NCI-H1694 treated with DMSO at 0.1 percent for 48 hours (cell line): ENCODE measurements around the gene C1orf115.
"Not testable (repeated sequence)": the region's sequence is repeated elsewhere in the genome, so short reads cannot be mapped to it uniquely, and the experiment has no call there.

Experiments used
- DNase-seq: peaks from one replicate; lab custom pipeline; 2025; lab: John Stamatoyannopoulos, UW

Gene C1orf115, protein sequence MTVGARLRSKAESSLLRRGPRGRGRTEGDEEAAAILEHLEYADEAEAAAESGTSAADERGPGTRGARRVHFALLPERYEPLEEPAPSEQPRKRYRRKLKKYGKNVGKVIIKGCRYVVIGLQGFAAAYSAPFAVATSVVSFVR

DNA sequence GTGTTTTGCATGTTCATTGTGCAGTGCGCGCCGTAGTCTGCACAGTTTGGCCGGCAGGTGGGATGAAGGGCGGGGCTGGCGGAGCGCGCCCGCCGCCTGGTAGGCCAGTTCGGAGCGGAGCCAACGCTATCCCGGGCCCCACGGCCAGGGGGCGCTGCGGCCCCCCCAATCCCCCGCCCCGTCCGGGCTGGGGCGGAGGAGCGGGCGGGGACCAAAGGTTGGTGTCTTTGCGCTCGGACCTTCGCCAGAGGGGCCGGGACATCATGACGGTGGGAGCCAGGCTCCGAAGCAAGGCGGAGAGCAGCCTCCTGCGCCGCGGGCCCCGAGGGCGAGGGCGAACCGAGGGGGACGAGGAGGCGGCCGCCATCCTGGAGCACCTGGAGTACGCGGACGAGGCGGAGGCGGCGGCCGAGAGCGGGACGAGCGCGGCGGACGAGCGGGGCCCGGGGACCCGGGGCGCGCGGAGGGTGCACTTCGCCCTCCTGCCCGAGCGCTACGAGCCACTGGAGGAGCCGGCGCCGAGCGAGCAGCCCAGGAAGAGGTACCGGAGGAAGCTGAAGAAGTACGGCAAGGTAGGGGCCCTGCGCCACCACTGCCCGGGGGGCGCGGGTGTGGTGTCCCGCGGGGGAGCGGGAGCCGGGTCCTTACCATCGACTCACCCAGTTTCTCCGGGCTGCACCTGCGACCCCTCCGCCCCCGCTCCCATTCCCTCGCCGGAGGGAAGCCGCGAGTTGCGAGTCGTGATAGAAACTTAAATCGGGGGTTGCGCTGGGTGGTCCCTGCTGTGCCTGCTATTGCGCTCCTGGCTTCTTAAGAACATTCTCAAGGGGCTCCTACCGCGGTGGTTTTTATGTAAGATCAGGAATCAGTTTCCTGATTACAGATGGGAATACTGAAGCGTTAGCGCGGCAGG, at the start of gene C1orf115:
C1orf115 (plus strand) TSS at position 224 of the 913 bp plus-strand sequence; CDS start at position 264, 40 bp downstream.
- DNase-seq, result peak; percentile 71

DNA sequence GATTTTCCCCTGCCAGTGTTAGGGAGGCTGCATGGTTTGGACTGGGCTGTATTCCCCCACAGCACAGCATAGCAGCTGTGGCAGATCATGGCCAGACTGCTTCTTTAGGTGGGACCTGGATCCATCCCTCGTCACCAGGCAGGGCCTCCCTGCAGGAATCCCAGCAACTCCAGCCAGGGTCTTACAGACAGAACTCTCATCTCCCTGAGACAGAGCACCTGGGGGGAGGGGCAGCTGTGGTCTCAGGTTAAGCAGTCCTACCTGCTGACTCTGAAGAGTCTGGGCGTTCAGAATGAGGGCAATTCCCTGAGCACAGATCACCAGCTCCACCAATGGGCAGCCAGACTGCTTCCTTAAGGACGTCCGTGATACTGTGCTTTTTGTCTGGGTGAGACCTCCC, 47.9 kb upstream of the C1orf115 start:
- no peak for DNase-seq

DNA sequence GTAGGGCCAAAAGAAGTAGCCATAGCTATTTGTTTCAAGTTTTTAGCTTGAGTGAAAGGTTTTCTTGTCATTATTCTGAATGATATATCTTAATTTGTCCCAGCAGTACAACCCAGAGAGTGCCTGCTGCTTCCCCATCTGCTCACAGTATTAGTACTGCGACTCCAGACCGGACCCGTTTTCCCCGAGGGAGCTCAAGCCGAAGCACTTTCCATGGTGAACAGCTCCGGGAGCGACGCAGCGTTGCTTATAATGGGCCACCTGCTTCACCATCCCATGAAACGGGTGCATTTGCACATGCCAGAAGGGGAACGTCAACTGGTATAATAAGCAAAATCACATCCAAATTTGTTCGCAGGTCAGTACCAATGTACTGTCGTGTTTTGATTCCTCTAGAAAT, 37.2 kb upstream of the C1orf115 start:
- peak; percentile 97 for DNase-seq

DNA sequence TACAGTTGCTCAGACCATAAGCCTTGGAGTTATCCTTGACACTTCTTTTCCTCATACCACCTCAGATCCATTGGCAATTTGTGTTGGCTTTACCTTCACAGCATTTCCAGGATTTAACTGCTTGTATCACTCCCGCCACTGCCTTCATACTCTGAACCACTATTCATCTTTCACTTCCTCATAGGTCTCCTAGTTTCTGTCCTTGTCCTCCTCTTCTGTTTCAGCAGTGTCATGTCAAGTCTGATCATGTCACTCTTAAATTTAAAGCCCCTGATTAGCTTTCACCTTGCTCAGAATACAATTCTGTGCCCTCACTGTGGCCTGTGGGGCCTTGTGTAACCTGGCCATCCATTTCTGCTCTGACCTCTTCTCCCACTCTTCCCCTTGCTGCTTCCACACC, 34.7 kb upstream of the C1orf115 start:
- no peak for DNase-seq

DNA sequence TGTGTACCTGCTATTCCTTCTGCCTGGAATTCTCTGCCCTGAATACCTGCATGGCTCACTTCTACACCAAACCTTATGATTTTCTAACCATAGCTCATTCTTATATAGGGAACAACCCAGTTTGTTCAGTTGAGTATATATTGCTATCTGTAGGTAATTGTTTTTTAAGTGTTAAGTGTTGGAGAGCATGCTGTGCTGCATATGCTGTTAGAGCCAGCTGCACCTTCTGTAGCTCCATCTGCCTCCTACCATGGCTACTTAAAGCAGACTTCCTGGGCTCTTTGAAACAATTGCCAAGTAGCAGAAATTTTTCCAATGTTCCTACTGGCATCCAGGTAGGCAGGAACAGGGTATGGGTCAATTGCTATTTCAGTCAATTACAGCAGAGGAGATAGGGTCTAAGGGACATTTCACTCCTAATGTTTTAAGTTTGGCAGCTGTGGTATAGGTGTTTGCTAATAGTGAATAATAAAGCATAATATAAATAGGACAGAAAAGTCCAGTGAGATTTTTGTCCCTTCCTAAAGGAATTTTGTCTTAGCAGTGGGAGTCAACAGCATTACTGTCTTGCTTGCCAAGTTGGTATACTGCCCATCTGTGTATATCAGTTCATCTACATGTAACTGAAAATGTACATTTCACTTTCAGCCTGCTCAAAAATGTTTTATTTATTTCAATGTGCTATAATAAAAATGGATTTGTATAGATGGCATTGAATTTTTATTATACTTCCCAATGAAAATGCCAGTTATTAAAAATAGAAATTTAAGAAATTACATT, 34.0 kb upstream of the C1orf115 start:
- DNase-seq, result peak; percentile 82

DNA sequence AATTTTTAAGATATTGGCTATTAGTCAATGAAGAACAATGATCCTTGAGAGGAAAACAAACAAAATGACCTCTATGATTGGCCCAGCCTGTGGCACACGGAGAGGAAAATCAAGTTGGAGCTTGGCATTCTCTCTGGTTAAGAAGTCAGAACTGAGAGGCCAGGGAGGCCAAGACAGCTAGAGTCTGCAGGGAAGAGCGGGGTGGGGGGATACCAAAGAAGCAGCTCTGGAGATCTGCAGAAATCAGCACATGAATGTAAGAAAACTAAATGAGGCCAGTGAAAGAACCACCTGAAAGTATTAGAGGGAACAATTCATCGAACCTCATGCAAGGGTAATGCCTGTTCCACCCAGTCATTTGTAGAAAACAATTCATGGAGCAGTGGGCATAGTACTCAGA, 23.8 kb upstream of the C1orf115 start:
- DNase-seq, result no peak

DNA sequence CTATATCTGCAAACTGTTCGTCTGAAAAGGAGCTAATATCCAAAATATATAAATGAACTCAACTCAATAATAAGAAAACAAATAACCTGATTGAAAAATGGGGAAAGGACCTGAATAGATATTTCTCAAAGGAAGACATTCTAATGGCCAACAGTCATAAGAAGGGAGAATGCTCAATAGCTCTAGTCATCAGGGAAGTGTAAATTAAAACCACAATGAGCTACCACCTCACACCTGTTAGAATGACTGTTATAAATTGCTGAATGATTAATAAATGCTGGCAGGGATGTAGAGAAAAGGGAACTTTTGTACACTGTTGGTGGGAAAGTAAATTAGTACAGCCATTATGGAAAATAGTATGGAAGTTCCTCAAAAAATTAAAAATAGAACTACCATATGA, 21.2 kb upstream of the C1orf115 start:
- DNase-seq, result no peak

DNA sequence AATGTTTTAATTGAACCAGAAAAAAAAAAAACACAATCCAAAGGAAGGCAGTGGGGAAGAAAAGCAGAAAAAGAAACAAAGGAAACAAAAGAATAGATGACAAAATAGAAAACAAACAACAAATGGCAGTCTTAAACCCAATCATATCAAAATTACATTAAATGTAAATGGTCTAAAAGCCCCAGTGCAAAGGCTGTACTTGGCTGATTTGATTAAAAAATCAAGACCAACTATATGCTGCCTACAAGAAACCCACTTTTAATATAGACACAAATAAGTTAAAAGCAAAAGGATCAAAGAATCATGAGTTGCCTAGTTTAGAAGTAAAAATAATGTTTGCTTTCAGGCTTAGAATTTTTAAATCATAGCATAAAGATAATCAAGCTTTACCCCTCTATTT, 19.8 kb upstream of the C1orf115 start:
- no peak for DNase-seq

DNA sequence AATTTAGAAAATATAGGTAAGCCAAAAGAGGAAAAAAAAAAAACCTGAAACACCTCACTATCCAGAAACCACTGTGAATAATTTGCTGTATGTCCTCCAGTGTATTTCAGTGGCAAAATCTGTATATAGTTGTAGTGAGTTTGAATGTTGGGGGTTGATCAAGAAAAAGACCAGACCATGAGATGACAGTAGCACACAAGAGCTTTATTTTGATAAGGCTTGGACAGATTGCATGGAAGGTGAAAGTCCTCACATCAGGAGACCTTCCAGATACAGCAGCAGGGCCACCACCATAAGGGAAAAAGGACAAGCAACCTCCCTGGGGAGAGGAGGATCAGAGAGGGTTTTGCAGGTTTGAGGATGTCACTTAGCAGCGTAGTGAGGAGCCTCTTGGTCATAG, 16.2 kb upstream of the C1orf115 start:
- DNase-seq, result no peak

DNA sequence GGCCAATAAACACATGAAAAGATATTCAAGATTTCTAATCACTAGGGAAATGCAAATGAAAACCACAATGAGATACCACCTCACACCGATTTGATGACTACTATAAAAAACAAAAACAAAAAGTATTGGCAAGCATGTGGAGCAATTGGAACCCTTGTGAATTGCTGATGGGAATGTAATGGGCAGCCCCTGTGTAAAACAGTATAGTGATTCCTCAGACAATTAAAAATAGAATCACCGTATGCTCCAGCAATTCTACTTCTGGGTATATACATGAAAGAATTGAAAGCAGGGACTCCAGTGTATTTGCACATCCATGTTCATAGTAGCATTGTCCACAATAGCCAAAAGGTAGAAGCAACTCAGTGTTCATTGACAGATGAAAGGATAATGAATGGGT, 12.9 kb upstream of the C1orf115 start:
- no peak for DNase-seq

DNA sequence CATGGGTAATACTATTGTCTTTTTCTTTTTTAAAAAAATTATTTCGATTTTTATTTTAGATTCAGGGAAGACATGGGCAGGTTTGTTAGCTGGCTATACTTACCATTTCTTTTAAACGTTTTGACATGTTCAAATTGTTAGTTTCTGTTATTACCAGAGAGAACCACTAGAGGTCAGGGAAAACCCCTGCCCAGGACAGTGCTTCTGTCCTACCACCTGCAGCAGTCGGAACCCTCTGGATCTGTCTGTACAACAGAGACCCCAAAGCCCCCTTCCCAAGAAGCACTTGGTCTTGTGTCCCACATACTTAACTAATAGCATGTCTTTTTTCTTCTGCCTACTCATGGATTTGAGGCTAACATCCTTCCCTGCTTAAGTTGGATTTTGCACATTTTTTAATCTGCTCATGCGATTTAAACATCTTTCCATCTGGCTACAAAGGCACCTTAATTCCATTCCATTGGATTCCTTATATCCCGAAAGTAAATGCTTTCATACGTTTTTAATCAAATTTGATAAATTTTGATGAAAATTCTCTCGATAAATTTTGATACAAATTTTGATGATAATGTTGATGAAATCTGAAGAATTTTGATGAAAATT, 10.0 kb upstream of the C1orf115 start:
- DNase-seq, result peak; percentile 25

DNA sequence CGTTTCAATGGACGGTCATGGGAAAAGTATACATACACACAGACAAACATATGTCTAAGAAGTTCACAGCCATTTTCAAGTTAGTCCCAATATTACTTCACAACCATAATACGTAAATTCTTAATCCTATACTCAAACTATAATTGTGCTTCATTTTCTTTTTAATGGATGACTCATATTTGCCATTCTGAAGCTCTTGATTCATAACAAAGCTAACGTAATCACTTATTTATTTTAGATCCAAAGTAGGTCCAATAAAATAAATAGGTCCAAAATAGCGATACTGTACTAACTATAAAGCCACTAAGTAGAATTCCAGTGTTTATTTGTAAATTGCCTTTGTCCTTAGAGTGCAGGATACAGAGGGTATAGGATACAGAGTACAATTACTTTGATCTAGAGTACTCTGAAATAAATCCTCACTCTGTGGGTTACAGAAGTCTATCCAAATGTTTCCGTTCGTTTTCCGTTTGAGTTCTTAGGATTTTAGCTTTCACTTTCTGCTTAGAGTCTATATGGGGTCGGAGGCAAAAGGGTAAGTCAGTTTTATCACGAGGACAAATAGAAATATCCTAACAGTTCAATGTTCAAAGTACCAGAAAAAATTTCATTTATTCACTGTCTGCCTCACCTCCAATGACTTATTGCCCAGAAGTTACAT, 8.8 kb upstream of the C1orf115 start:
- no peak for DNase-seq

DNA sequence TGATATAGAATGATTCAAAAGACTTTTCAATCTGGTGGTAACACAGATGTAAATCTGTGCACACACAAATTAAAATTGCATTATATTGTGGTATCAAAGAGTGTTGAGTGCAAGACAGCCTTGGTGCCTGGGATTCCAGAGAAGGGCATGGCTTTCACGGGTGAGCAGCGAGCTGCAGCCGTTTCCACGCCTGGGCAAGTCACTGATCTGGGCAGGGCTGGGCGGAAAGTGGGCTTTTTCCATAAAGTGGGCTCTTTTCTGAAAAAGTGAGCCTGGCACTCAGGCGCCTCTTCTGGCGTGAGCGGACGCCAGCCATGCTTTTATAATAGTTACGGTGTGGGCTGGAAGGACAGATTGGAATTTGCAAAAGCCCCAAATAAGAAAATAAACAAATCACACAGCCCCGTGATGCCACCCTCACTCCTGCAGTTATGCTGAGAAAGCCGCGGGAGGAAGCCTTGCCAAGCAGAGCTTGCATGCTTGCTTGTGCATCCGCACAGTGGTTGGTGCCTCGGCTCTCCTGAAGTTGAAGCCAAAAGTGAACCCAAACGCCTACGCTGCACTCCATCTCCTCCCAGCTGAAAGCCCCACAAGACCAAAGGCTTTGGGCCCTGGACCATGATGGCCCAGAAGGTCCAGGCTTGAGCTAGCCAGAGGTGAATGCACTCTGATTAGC, 7.1 kb upstream of the C1orf115 start:
- DNase-seq, result no peak

DNA sequence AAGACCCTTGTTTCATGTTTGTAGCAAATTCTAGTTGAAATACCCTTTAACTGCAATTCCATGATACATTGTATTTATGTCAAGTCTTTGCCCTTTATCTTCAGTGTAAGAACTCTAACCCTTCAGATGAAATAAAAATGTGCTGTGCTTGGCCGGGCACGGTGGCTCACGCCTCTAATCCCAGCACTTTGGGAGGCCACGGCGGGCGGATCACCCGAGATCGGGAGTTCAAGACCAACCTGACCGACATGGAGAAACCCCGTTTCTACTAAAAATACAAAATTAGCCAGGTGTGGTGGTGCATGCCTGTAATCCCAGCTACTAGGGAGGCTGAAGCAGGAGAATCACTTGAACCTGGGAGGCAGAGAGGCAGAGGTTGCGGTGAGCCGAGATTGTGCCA, 6.4 kb upstream of the C1orf115 start:
- DNase-seq, result not testable (repeated sequence)

DNA sequence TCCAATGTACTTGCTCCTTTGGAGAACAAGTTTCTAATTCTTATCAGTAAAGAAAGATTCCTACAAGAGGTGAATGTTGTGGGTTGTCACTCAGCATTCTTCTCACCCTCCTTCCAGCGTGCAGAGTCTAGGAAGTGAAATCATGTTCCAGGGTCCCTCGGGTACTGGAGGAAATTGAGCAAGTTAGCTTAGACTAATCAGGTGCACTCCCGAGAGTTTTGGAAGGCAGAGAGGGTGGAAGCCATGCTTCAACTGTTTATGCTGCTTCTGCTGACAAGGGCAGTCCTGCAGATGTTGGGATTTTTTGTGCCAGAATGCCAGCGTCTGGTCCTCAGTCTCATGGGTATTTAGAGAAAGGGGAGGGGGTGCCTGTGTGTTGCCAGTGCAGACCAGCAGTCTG, 5.3 kb upstream of the C1orf115 start:
- peak; percentile 22 for DNase-seq

DNA sequence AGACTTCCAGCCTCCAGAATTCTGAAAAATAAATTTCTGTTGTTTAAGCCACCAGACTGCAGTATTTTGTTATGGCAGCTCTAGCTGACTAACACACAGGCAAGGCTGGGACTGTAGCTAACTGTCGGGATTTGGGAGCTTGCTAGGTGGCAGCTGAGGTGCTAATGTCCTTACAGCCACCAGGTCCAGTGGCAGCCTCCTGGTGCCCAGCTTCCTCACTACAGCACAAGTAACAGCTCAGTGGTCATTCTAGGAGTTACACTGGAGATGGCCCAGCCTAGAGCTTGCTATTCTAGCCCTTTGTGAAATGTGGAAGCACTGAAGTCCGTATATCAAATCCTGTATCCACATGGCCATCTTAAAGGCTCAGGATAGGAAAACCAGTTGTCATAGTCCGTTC, 4.3 kb upstream of the C1orf115 start:
- no peak for DNase-seq

DNA sequence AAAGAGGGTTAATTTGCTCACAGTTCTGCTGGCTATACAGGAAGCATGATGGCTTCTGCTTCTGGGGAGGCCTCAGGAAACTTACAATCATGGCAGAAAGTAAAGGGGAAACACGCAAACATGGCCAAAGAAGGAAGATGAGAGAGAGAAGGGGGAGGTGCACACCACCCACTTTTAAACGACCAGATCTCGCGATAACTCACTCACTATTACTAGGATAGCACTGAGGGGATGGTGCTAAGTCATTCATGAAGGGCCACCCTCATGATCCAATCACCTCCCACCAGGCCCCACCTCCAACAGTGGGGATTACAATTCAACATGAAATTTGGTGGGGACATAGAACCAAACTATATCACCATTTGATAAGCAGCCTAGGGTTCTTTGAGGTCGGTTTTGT, 2.4 kb upstream of the C1orf115 start:
- DNase-seq, result no peak

DNA sequence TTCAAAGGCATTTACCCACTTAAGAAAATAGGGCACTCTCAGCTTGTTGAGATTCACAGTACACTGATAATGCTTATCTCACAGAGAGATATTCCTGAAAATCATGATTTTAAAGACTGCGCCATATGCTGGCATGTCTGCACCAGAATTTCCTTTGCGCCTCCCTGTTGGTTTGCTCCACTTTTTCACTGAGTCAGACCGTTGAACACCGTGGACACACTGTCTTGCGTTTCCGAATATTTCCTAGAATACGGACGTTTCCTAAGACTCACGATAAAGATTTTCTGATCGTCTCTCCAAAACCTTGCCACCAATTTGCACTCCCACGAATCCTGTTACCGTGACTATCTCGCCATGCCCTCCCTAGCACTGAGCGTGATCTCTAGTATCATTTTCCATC, 497 bp upstream of the C1orf115 start:
- no peak for DNase-seq

DNA sequence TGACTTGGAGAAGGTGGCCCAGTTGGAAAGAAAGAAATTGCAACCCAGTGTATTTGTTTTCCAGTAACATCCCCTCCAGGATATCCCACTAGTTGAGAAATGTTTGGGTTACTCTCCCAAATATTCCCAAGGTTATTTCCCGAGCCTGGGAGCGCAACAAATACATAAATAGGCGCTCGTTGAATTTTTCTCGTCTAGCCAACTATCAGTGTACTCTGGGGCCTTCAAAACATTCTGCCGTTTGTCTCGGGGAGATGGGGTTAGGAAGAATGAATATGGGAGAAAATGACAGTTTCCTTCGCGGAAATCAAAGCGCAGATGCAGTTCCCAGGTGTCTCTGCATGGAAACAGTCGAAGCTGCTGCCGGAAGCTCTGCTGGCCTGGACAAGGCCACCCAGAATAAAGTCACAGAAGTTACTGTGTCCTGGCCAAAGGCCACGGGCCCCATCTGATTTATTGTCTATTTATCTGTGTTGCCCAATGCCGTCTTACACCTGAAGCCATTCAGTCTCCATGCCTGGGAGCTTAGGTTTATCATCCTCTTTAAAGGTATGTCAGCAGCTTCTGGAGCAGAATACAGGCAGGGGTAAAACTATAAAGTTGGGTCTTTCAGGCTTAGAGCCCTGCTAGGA, 1.0 kb downstream of the C1orf115 start:
- no peak for DNase-seq

DNA sequence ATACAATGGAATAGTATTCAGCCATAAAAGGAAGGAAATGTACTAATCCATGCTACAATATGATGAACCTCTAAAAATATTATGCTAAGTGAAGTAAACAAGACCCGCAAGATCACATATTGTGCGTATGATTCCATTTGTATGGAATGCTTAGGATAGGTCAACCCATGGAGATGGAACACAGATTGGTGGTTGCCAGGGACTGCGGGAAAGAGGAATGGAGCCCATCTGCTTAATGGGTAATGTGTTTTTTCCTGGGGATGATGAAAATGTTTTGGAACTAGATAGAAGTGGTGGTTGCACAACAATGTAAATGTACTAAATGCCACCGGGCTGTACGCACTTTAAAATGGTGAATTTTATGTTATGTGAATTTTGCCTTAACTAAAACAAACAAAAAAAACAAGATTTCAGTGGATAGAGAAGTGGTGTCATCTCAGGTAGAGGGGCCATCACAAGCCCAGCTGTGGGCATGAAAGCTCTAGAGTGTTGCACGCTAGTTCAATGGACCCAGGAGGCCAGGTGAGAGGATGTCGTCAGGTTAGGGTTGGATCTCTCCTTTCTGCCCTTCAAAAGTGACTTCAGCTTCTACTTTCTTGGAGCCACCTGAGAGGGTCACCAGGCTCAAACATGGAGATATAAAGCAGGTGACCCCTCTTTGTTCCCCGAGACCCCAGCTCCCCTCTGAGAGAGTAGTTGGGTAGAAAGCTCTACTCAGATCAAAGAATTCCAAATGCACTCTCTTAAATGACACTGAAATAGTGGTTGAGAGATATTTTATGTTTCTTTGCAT, 2.5 kb downstream of the C1orf115 start:
- no peak for DNase-seq
